A549 (cell line): Measurements from ENCODE around the gene RGPD4. TPM values are rescaled to one million over a fixed set of nuclear protein-coding genes. Genes with fewer than 3 reads are reported as not detected.

Experiments used
- ATAC-seq, 2 experiments: fragments of 200-7000 bp in 1 of 2; fragments of >200 bp in 1 of 2; cut with Nextera tagmentation in 1 of 2; cut with Tn5 transposase in 1 of 2; 3 replicates each; pipeline versions ENCODE4 v1.8.0 to v1.9.1; 2018 to 2020; ENCODE audit warnings: mild to moderate bottlenecking in 1 of 2, moderate library complexity in 1 of 2
- CTCF ChIA-PET: fragments of 300-600 bp; sonication (Branson Sonifier 250); formaldehyde crosslinking; extraction: SDS; loops from one replicate; lab custom pipeline; 2021; ENCODE audit warnings: antibody characterized with exemption, inconsistent platforms; lab: Yijun Ruan, JAX
- POLR2A ChIA-PET: fragments of 350-600 bp; formaldehyde crosslinking; extraction: SDS; loops from one replicate; lab custom pipeline; 2021; ENCODE audit warnings: antibody characterized with exemption, inconsistent platforms; lab: Yijun Ruan, JAX
- DNase-seq, 2 experiments: peaks; one replicate each; pipeline versions ENCODE4 v3.0.0 to v3.0.0-alpha.2; 2011 to 2016; ENCODE audit warnings: low read depth in 1 of 2, low spot score in 1 of 2
- FAIRE-seq: peaks from 2 replicates; lab custom pipeline; 2011; peaks lifted over from hg19 to GRCh38; lab: Jason Lieb, UNC
- H3K27ac ChIP-seq, 2 experiments: fragments of >200 bp; sonication (Bioruptor Twin); formaldehyde crosslinking; 3 replicates each; pipeline ENCODE4 v1.5.1; 2016 to 2017
- H3K4me1 ChIP-seq: fragments of >200 bp; sonication (Bioruptor Twin); formaldehyde crosslinking; 3 replicates; pipeline ENCODE4 v1.6.1; 2016
- H3K4me2 ChIP-seq: fragments of >200 bp; sonication (Bioruptor Twin); formaldehyde crosslinking; 3 replicates; pipeline ENCODE4 v1.6.1; 2016
- H3K4me3 ChIP-seq: fragments of >200 bp; sonication (Bioruptor Twin); formaldehyde crosslinking; 3 replicates; pipeline ENCODE4 v1.5.1; 2016
- H3K9me3 ChIP-seq: fragments of >200 bp; sonication (Bioruptor Twin); formaldehyde crosslinking; 3 replicates; pipeline ENCODE4 v1.6.1; 2016
- CBX2 ChIP-seq: fragments of 200-600 bp; sonication (generic); IDR thresholded peaks from 2 replicates; pipeline ENCODE4 v1.6.1; 2016; ENCODE audit warnings: low read depth, mild to moderate bottlenecking, borderline replicate concordance
- CBX8 ChIP-seq: fragments of 200-600 bp; sonication (generic); IDR thresholded peaks from 2 replicates; pipeline ENCODE4 v1.6.1; 2016
- CEBPB ChIP-seq, 2 experiments: fragments of >200 bp in 1 of 2; sonication (Bioruptor Twin) in 1 of 2; formaldehyde crosslinking in 1 of 2; IDR thresholded peaks; 2 replicates each; pipeline ENCODE4 v1.6.1; 2012 to 2016
- CHD2 ChIP-seq: fragments of 150-350 bp; IDR thresholded peaks from 2 replicates; pipeline ENCODE4 v1.6.1; 2014; ENCODE audit warnings: low read length; ENCODE audit not compliant: partially characterized antibody
- CHD4 ChIP-seq: fragments of 200-600 bp; sonication (generic); IDR thresholded peaks from 2 replicates; pipeline ENCODE4 v1.6.1; 2016; ENCODE audit warnings: antibody characterized with exemption, mild to moderate bottlenecking, borderline replicate concordance
- EHF ChIP-seq: fragments of 250-450 bp; sonication (Bioruptor Pico); IDR thresholded peaks from 2 replicates; pipeline ENCODE4 v1.5.0; 2020; ENCODE audit warnings: mild to moderate bottlenecking
- EHMT2 ChIP-seq: fragments of 200-600 bp; sonication (generic); IDR thresholded peaks from 2 replicates; pipeline ENCODE4 v1.6.1; 2016; ENCODE audit warnings: antibody characterized with exemption, low read depth, mild to moderate bottlenecking, moderate library complexity
- FOSB ChIP-seq: fragments of 250-450 bp; sonication (Bioruptor Pico); IDR thresholded peaks from 2 replicates; pipeline ENCODE4 v1.5.0; 2020; ENCODE audit warnings: mild to moderate bottlenecking, moderate library complexity
- FOSL2 ChIP-seq, 2 experiments: fragments of 450-650 bp in 1 of 2; fragments of >200 bp in 1 of 2; sonication (Bioruptor Twin) in 1 of 2; formaldehyde crosslinking; IDR thresholded peaks; 2 replicates each; pipeline versions ENCODE4 v1.5.0 to v1.6.1; 2016 to 2020; ENCODE audit warnings: mild to moderate bottlenecking in 1 of 2, moderate library complexity in 1 of 2
- FOXS1 ChIP-seq: fragments of 250-450 bp; sonication (Bioruptor Pico); IDR thresholded peaks from 2 replicates; pipeline ENCODE4 v1.5.0; 2020; ENCODE audit warnings: mild to moderate bottlenecking, moderate library complexity
- HES2 ChIP-seq: fragments of >200 bp; sonication (Bioruptor Twin); formaldehyde crosslinking; IDR thresholded peaks from 2 replicates; pipeline ENCODE4 v1.6.1; 2016
- HEYL ChIP-seq: fragments of 250-450 bp; sonication (Bioruptor Pico); IDR thresholded peaks from 2 replicates; pipeline ENCODE4 v1.8.0; 2021; ENCODE audit warnings: mild to moderate bottlenecking, moderate library complexity
- HOXB13 ChIP-seq: fragments of 250-450 bp; sonication (Bioruptor Pico); IDR thresholded peaks from 2 replicates; pipeline ENCODE4 v1.5.0; 2020; ENCODE audit warnings: low read depth, mild to moderate bottlenecking, moderate library complexity
- JUN ChIP-seq, 2 experiments: fragments of >200 bp; sonication (Bioruptor Twin); formaldehyde crosslinking; IDR thresholded peaks; 2 replicates in 1 of 2; 3 replicates in 1 of 2; pipeline ENCODE4 v1.6.1; 2016 to 2017
- KDM1A ChIP-seq: fragments of 200-600 bp; sonication (generic); IDR thresholded peaks from 2 replicates; pipeline ENCODE4 v1.6.1; 2016; ENCODE audit warnings: low read depth, mild to moderate bottlenecking
- KDM5A ChIP-seq: fragments of 200-600 bp; sonication (generic); IDR thresholded peaks from 2 replicates; pipeline ENCODE4 v1.6.1; 2016; ENCODE audit warnings: antibody characterized with exemption, mild to moderate bottlenecking
- MAFK ChIP-seq: fragments of 450-650 bp; IDR thresholded peaks from 2 replicates; pipeline ENCODE4 v1.6.1; 2014; ENCODE audit not compliant: partially characterized antibody
- MAX ChIP-seq: IDR thresholded peaks from 2 replicates; pipeline ENCODE4 v1.6.1; 2012
- MAZ ChIP-seq: fragments of 150-350 bp; IDR thresholded peaks from 2 replicates; pipeline ENCODE4 v1.6.1; 2014; ENCODE audit warnings: antibody characterized with exemption, low read depth, low read length, borderline replicate concordance
- MYC ChIP-seq: IDR thresholded peaks from 2 replicates; pipeline ENCODE4 v1.6.1; 2012; ENCODE audit warnings: mild to moderate bottlenecking, inconsistent platforms, low read length, improper control_type of control experiment, borderline replicate concordance
- NR3C1 ChIP-seq: fragments of >200 bp; sonication (Bioruptor Twin); formaldehyde crosslinking; IDR thresholded peaks from 3 replicates; pipeline ENCODE4 v1.6.1; 2017
- PHF8 ChIP-seq: fragments of 200-600 bp; sonication (generic); IDR thresholded peaks from 2 replicates; pipeline ENCODE4 v1.6.1; 2016; ENCODE audit warnings: low read depth, mild to moderate bottlenecking, antibody characterized with exemption, moderate library complexity, borderline replicate concordance
- POLR2A ChIP-seq: IDR thresholded peaks from 2 replicates; pipeline ENCODE4 v1.6.1; 2012; ENCODE audit warnings: mild to moderate bottlenecking, low read length
- POLR2AphosphoS2 ChIP-seq: conservative IDR thresholded peaks from 2 replicates; pipeline ENCODE4 v1.6.1; 2012; ENCODE audit warnings: low read length, improper control_type of control experiment, inconsistent platforms
- RFX5 ChIP-seq: fragments of 450-650 bp; IDR thresholded peaks from 2 replicates; pipeline ENCODE4 v1.7.1; 2014; ENCODE audit warnings: antibody characterized with exemption, mild to moderate bottlenecking, moderate library complexity
- RNF2 ChIP-seq: fragments of 200-600 bp; sonication (generic); IDR thresholded peaks from 2 replicates; pipeline ENCODE4 v1.6.1; 2016; ENCODE audit warnings: low read depth, mild to moderate bottlenecking, antibody characterized with exemption, moderate library complexity, borderline replicate concordance
- SREBF2 ChIP-seq: fragments of 450-650 bp; IDR thresholded peaks from 2 replicates; pipeline ENCODE4 v1.6.1; 2014; ENCODE audit warnings: mild to moderate bottlenecking, moderate library complexity
- TFCP2L1 ChIP-seq: fragments of 250-450 bp; sonication (Bioruptor Pico); IDR thresholded peaks from 2 replicates; pipeline ENCODE4 v1.5.0; 2021; ENCODE audit warnings: mild to moderate bottlenecking
- TP53 ChIP-seq: fragments of 250-450 bp; sonication (Bioruptor Pico); IDR thresholded peaks from 2 replicates; pipeline ENCODE4 v1.5.0; 2021; ENCODE audit warnings: mild to moderate bottlenecking, moderate library complexity
- USF2 ChIP-seq: fragments of 450-650 bp; IDR thresholded peaks from 2 replicates; pipeline ENCODE4 v1.6.1; 2014; ENCODE audit warnings: antibody characterized with exemption
- ZC3H11A ChIP-seq: fragments of 450-650 bp; IDR thresholded peaks from 2 replicates; pipeline ENCODE4 v1.6.1; 2014; ENCODE audit warnings: antibody characterized with exemption, mild to moderate bottlenecking
- ZSCAN20 ChIP-seq: fragments of 250-450 bp; sonication (Bioruptor Pico); IDR thresholded peaks from 2 replicates; pipeline ENCODE4 v1.8.0; 2022; ENCODE audit warnings: mild to moderate bottlenecking, moderate library complexity
- WGBS: methylation state at CpG from one replicate; pipeline ENCODE4 v1.1.6; 2017; ENCODE audit errors: missing lambda C conversion rate; 5-methylcytosine and 5-hydroxymethylcytosine counted together
- polyA plus RNA-seq, 4 experiments: library from polyadenylated mRNA; depleted of rRNA in 3 of 4; stranded (reverse); fragments of >200 nt; fragmentation: RNase III in 1 of 4; extraction: RNeasy Plus Mini Kit Qiagen cat#74134 plus additional on column Dnase treatment in 1 of 4; gene quantifications; 2 replicates in 3 of 4; 3 replicates in 1 of 4; pipeline ENCODE4 v1.2.3, GENCODE V29; 2011 to 2017

Gene RGPD4
- polyA plus RNA-seq, 2 of the 4 experiments (the other 2 are of a cell fraction): 0.01 to 0.09 TPM

- Histone ChIP-seq H3K4me3 (no peak overlapping the region), H3K4me2 (no peak overlapping the region), H3K9me3 (no peaks in the 10 kb centered on the region), H3K4me1 (peaks cover 14% of the 10 kb centered on the region), H3K27ac (no peak overlapping the region)
- WGBS: 30% methylated on average over 2 of the region's 2 CpGs
- POLR2A ChIA-PET: no interaction called here
- CTCF ChIA-PET: interaction anchor here (1.1 kb wide), 1 partner anchor 10 kb away, joined by 4 read pairs; no protein-coding TSS in a partner anchor
- no peak for DNase-seq
- no peak for FAIRE-seq
- TF ChIP-seq RFX5: no peak
- TF ChIP-seq HOXB13 (CRISPR knock-in tag): no peak
- no peak for TF ChIP-seq EHF (CRISPR knock-in tag)
- no peak for TF ChIP-seq CHD2
- TF ChIP-seq MAX: no peak
- no peak for TF ChIP-seq POLR2AphosphoS2
- TF ChIP-seq NR3C1: no peak
- no peak for TF ChIP-seq CBX2
- TF ChIP-seq MAFK: no peak
- TF ChIP-seq TFCP2L1: no peak
- no peak for TF ChIP-seq FOSB (CRISPR knock-in tag)
- TF ChIP-seq MYC: no peak
- TF ChIP-seq ZSCAN20 (CRISPR knock-in tag): no peak
- TF ChIP-seq RNF2: no peak
- TF ChIP-seq PHF8: no peak
- no peak for ATAC-seq
Observed at GRCh38 chr2:107811411-107811810, 15.3 kb upstream of the RGPD4 start.

- Histone ChIP-seq H3K4me1 (peaks cover 14% of the 10 kb centered on the region), H3K27ac (no peak overlapping the region), H3K9me3 (no peaks in the 10 kb centered on the region), H3K4me3 (no peak overlapping the region), H3K4me2 (no peak overlapping the region)
- POLR2A ChIA-PET: no interaction called here
- no peak for DNase-seq
- CTCF ChIA-PET: interaction anchor here (1.3 kb wide), 1 partner anchor 1229 kb away, joined by 3 read pairs; no protein-coding TSS in a partner anchor
- 92% methylated on average over 5 of the region's 5 CpGs for WGBS
- no peak for ATAC-seq
- no peak for TF ChIP-seq FOSB (CRISPR knock-in tag)
- TF ChIP-seq MYC: no peak
- TF ChIP-seq MAZ: no peak
- TF ChIP-seq EHMT2: no peak
- no peak for TF ChIP-seq SREBF2
- no peak for TF ChIP-seq HEYL
- TF ChIP-seq CHD4: no peak
- no peak for TF ChIP-seq POLR2A
- TF ChIP-seq FOXS1 (CRISPR knock-in tag): no peak
- no peak for TF ChIP-seq FOSL2 (IDR thresholded peaks at IDR 0.05)
- TF ChIP-seq FOSL2 (CRISPR knock-in tag; IDR thresholded peaks at IDR 0.05): no peak
- no peak for TF ChIP-seq CBX2
- no peak for TF ChIP-seq KDM1A
- TF ChIP-seq TP53: no peak
- no peak for TF ChIP-seq HES2
- TF ChIP-seq JUN (IDR thresholded peaks at IDR 0.05): no peak
- TF ChIP-seq EHF (CRISPR knock-in tag): no peak
- TF ChIP-seq ZC3H11A: no peak
- TF ChIP-seq NR3C1: no peak
- TF ChIP-seq KDM5A: no peak
- FAIRE-seq: no peak
Observed at GRCh38 chr2:107812006-107812405, 14.7 kb upstream of the RGPD4 start.

GRCh38 chr2:107817378-107817777 is 9.3 kb upstream of the RGPD4 start:
- Histone ChIP-seq H3K9me3 (no peaks in the 10 kb centered on the region), H3K4me3 (no peak overlapping the region), H3K4me2 (no peak overlapping the region), H3K4me1 (no peaks in the 10 kb centered on the region), H3K27ac (no peak overlapping the region)
- WGBS: 40% methylated on average over 5 of the region's 5 CpGs
- no peak for DNase-seq
- ChIA-PET POLR2A (no interaction called here), CTCF (no interaction called here)
- ATAC-seq: no peak
- no peak for FAIRE-seq
- TF ChIP-seq MAZ (no peak), FOXS1 (CRISPR knock-in tag) (no peak), CBX8 (no peak), CEBPB (IDR thresholded peaks at IDR 0.05) (no peak), USF2 (no peak)
